Sciatic nerve (tissue), 2 donors: ENCODE measurements around the gene CUBN. TPM values are rescaled to one million over a fixed set of nuclear protein-coding genes. Genes with fewer than 3 reads are reported as not detected.

ENCODE experiments used
- ATAC-seq: fragments of 200-7000 bp; cut with Tn5 transposase; one replicate; pipeline ENCODE4 v1.9.1; 2020; ENCODE audit warnings: mild to moderate bottlenecking, moderate library complexity
- DNase-seq: peaks from one replicate; pipeline ENCODE4 v3.0.0-alpha.2; 2020; ENCODE audit warnings: low spot score
- intact Hi-C: fragments of 100-400 bp; cut with DNase I; formaldehyde crosslinking; loops from one replicate; pipeline ENCODE4 v1.14.2; 2022
- total RNA-seq: library from RNA; stranded (reverse); fragmentation: NEBNext Ultra II Directional; extraction: Animal tissue kit (Norgen Biotek cat#: 25700); gene quantifications from one replicate; pipeline ENCODE4 v1.2.1, GENCODE V29; 2021
- donor health status: DM: no; HTN: no; CAD: no.
- donor health status: DM: no; HTN: no; CAD: no.

CUBN gene
- 27.6 TPM for total RNA-seq

DNA sequence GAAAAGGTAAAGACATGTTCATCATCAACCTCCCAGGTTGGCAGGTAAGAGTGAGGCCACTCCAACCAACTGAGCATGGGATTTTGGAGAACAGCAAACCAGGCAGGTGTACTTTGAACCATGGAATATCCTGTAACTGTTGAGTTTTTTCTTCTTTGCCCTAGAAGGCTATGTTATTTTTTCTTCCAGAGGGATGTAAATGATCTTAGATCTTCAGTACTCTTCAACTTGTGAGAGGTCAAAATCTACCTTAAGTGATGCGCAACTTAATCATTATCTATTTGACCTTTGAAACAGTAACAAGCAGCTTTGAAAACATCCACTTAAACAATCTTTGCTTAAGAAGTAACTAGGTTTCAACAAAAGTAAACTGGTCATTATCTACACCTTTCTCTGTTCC is at the start of gene CUBN:
Gene CUBN, minus strand, starts transcription at position 71 of the 400 bp plus-strand sequence. Its CDS starts 46 bp downstream, at position 25.
- no peak for DNase-seq
- intact Hi-C loops: no loop called here
- no peak for ATAC-seq

DNA sequence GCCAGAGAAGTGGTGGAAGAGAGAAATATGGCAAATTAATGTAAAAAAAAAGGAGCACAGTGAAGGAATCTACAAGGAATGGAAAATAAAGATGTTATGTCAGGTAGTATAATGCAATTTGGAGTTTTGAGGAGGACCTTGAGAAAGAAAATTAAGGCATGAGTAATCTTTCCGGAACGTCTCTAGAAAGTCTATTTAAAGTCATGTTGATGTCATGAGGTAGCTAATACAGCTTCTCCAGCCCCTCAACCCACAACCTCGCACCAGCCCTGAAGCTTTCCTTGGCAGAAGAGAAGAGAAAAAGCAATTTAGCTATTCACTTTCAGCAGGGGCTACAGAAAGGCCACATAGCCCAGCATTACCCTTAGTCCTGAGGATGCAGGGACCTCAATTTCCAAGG is 49.4 kb upstream of the CUBN start:
- intact Hi-C loops: no loop called here
- DNase-seq: no peak
- ATAC-seq: no peak

DNA sequence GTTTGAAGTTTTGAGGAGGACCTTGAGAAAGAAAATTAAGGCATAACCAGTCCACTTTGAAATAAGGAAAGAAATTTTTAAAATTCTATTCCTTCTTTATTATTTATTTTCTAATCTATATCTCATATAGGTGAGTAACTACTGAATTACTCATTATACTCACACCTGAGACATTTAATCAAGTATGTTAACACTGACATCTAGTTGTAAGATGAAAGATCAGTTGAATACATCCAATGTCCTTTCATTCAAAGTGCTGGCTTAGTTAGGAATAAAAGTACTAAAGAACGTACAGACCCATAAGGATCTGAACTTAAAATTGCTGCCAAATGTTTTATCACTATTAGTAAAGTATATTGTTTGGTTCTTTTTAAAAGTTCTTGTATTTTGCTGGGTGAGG is 48.4 kb upstream of the CUBN start:
- intact Hi-C loops: no loop called here
- ATAC-seq: no peak
- no peak for DNase-seq

DNA sequence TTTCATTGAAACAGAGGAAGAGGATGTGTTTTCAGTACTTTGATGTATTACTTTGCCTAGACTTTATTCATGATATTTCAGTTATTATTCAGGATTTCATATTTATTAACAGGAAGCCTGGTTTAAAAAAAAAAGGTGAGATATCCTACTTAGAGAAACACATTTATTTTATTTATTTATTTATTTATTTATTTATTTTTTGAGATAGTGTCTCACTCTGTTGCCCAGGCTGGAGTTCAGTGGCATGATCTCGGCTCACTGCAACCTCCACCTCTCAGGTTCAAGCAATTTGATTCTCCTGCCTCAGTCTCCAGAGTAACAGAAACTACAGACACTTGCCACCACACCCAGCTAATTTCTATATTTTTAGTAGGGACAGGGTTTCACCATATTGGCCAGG is 47.4 kb upstream of the CUBN start:
- intact Hi-C loops: no loop called here
- no peak for ATAC-seq

DNA sequence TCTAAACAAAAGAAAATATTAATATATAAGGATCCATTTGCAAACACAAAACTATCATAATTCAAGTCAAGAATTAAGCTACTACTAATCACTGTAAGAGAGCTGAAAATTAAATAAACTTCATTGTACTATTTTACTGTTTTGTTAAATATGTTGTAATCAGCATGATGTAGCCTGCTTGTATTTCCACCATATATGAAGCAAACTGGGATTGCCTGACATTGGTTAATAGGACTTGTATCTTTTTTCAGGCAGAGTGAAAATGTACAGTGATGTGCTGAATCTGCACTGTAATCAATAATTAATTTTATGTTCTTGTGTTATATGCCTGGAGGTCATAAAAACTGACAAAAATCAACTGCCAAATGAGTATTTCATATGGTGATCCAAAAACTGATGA is 46.5 kb upstream of the CUBN start:
- intact Hi-C loops: no loop called here
- DNase-seq (no peak), ATAC-seq (no peak)

More for the DNA sequence above, 47.4 kb upstream of the CUBN start:
- no peak for DNase-seq

DNA sequence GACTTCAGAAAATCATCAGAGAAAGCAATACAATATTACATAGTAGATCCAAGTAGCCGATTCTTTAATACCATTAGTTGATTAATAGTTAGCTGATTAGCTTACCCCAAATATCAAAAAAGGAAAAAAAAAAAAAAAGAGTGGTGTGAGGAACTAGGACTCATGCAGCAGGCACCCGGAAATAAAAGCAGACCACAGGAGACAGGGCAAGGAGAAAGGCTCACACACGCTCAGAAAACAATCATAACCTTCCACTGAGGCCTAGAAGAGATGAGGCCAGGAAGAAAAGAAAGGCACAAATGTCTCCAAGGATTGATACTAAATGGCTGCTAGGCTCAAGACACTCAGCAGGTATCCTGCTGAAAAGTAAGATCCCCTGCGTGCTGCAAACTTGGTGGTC is 45.9 kb upstream of the CUBN start:
- intact Hi-C loops: no loop called here
- no peak for DNase-seq
- ATAC-seq: peak; percentile 62

DNA sequence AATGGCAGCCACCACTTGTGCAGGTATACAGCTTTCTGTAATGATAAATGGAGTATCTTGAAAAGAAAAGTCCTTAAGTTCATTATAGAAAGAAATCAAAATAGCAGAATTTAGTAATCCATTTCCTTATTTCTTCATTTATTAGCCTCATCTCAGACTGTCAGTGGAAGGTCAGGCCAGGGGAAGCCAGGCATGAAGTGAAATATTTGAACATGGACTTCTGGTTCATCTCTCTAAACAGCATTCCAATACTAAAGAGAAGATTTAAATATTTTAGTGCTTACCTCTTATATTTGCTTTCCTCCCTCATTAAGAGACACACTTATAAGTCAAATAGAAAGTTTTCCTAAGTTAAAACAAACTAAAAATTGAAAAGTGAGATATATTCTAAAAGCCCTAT is 45.0 kb upstream of the CUBN start:
- intact Hi-C loops: no loop called here
- no peak for ATAC-seq
- DNase-seq: no peak

DNA sequence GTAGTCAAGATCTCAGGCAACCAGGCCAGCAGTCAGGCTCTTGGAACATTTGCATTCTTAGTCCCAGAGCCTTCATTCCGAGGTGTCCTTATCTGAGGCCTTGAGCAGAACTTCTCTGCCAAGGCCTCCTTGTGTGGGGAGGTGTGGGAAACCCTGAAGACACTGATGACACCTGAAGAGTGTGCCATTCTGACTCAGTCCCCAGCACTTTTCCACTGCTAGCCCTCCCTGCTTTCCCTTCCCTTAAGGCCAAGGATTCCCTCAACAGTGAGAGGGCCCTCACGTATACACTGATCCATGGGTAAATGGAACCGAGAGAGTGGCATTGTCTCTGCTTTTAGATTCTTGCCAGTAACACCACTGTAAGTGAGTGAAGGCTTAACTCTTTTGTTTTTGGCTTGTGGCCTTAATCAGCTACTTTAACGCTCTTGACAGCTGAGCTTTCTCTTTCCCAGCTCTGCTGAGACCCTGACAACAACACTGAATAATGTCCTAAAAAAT is 41.6 kb upstream of the CUBN start:
- intact Hi-C loops: no loop called here
- DNase-seq (no peak), ATAC-seq (no peak)

DNA sequence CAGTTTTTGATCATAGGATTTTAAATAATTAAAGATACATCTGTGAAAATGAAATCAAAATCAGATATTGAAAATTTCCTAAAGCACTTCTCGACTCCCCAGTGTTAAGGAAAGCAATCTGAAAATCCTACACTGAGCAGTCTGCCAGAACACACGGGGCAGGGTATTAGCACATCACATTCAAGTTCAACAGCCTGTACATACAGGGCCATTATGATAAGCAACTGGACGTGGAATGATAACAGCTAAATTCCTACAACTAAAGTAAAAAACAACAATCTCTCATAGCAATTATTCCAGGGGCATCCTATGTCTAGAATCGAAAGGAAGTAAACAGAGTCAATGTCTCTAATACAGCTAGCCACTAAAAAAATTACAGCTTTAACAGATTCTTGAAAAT is 40.2 kb upstream of the CUBN start:
- DNase-seq (no peak), ATAC-seq (no peak)
- intact Hi-C loops: no loop called here

DNA sequence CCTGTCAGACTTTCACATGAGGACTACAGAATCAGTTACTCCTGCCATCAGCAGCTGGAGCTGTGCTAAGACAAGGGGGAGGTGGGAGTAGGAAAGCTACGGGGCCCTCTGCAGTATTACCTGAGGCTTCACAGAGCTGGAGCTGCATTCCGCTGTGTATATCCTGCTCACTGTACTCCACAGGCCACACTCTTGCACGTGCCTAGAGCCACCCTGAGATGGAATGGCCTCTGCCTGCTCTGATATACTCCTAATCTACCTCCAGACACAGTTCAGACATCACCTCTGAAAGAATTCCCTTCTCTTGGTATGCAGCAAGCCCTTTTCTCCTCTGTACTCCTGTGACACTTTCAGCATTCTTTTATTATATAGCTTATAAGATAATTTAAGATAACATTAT is 37.1 kb upstream of the CUBN start:
- intact Hi-C loops: no loop called here
- ATAC-seq (no peak), DNase-seq (no peak)

DNA sequence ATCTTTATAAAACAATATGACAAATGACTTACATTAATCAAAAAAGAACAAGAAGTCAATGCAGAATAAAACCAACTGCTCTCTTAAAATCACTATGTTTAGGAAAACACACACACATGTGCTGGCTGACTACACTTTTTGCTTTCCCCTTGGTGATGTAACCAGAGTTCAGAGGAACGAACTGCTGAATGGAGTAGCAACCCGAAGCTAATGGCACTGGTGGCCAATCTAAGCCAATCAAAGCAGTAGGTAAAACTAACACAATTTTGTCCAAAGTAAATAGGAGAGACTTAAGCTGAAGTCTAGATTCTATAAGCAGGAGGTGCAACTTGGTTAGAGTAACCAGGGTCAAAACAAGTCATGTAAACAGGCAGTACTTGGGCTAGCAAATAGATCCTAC is 33.2 kb upstream of the CUBN start:
- ATAC-seq (no peak), DNase-seq (no peak)
- intact Hi-C loops: no loop called here

DNA sequence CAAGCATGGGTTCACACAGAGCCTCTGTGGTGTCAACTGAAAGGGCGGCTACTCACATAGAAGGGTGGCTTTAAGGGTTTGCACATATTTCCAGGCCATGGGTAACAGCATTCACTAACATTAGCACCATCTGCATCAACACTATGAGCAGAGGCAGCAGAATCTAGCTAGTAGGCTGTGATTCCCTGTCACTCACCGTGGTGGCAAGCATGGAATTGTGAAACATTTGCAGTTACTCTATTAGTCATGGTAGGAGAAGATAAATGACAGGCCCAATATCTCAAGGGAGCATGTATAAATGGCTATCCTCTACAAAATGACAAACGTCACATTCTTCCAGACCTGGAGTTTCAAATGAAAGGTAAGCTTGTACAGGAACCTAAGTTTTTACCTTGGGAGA is 32.2 kb upstream of the CUBN start:
- no peak for ATAC-seq
- intact Hi-C loops: no loop called here
- DNase-seq: no peak

DNA sequence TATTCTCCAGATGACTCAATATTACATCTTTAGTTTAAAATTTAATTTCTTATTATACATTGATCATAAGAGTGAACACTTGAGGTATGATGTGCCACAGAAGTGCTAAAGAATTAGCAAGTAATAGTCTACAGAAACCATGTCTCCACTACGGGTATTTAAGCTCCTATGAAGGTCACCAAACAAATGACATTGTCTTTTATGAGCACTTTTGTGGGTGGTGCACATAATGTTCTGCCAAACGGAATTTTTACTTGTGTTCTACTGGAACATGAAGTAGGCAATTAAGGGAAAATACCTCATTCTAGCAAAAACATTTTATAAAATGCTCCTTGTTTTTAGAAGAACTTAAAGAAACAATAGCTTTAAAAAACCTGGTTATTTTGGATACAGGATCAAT is 27.4 kb upstream of the CUBN start:
- intact Hi-C loops: no loop called here
- ATAC-seq: peak; percentile 46
- DNase-seq: no peak

DNA sequence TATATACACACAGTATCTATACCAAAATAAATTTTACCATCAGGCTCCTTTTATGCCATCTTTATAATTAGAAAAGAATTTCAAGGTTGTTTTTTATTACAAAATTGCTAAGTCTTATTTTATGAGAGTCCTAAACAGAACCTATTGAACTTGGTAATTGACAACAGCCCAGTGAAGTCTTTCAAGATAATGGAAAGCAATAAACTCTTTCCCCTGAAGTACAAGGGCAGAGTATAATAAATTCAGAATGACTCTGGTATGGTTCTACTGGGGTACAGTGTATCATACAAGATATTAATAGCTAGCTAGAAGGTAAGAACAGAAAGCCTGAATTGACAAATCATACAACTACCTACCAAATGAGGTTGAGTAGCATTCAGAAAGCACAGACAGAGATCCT is 26.2 kb upstream of the CUBN start:
- intact Hi-C loops: no loop called here
- DNase-seq: no peak
- ATAC-seq: no peak

DNA sequence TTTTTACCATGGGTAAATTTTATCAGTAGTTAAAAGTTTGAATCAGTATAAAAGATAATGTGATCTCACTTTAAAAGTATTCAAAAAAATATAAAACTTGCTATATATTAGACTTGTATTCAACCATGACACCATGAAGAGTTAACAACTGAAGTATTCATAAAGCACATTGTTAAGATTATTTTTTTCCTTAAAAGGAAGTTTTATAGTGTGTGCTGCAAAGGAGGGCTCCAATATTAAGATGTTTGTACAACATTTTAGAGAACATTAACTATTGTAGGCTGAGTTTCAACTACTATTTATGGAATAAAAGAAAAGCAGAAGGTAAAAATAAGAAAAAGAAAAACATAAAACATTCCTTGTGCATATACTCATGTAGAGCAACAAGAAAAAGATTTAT is 24.5 kb upstream of the CUBN start:
- DNase-seq (no peak), ATAC-seq (no peak)
- intact Hi-C loops: no loop called here

DNA sequence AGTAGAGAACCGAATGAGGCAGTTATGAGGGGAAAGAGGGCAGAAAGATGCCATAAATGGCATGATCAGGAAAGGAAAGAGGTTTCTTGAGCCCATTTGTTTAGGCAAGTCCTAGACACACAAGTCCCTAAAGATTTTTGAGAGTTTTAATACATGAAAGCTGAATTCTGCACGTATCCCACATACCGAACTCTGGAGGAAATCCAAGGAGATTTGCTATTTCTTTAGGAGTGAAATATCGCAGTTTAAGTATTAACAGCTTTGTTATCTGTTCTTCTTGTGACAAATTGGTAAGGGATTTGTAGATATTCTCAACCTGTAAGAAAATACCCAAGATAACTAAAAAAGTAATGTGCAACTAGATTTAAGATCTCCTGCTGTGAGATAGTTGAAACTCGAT is 23.7 kb upstream of the CUBN start:
- no peak for DNase-seq
- intact Hi-C loops: no loop called here
- no peak for ATAC-seq

DNA sequence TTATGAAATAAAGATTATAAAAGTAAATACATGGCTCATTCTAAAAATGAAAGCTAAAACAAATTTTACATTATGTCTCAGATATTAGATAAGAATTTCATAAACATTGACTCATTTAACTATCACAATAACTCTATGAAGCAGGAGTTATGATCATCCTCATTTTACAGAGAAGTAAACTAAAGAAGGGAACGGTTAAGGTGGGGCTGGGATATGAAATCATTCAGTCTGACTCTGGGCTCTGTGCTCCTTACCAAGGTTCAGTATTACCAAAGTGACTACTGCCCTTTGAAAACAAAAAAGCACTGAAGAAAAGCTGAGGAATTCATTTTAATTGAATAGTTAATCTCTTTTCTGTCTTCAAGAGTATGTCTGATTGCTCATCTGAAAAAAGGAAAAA is 22.1 kb upstream of the CUBN start:
- intact Hi-C loops: no loop called here
- ATAC-seq (no peak), DNase-seq (no peak)

DNA sequence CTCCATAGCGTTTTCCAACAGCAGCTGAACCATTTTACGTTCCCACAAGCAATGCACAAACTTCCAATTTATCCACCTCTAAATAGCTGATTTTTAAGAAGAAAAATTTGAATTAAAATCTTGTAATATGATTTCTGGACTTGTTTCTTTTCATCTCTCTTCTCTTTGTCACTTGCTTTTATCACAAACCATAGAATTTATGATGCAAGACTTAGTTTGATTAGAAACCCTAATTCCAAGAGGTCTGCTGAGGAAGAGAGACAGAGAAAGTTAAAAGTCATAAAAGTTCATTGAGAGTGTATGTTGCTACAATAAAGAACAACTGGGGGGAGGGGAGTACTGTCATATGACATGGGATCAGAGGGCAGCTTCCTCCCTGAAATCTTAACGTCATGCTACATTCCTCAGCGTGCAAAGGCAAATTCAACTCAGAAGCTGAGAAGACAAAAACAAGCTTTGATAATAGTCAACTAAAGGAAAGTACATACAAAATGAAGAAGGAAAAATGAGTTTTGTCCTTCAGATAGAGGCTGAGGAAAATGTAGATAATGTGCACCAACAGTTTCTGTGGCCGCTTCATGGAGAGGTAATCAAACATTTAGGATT is 18.4 kb upstream of the CUBN start:
- DNase-seq (no peak), ATAC-seq (peak; percentile 74)
- intact Hi-C loops: no loop called here

DNA sequence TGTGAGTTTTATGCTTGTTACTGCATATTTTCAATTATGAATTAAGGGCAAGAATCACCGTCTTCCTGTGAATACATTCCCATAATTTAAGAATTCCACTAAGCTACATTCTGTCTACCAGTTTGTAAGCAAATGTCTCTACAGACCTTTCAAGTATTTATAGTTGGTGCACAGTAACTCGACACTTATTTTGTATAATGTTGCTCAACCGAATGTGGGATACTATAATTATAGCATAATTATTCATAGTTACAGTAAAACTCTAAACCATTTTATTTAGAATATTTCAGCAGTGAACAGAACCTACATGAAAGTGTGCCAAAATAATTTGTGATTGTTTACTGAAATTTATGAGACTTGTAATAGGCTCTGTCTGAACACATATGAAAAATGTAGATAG is 17.3 kb upstream of the CUBN start:
- intact Hi-C loops: no loop called here
- no peak for DNase-seq
- ATAC-seq: no peak

DNA sequence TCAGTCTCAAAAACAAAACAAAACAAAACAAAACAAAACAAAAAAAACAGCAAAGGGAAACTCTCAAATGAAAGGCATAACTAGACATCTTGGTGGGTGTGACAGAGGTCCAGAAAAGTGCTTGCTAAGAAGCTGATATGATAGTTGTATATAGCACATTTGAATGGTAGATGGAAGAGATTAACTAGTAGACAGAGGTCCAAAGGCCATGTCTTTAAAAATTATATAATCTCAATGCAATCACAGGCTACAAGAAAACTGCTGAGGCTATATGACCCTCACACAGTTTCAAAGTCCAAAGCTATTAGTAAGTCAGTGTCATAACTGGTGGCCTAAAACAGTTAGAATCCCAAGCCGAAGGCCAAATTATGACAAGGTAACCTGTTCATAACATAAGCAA is 15.6 kb upstream of the CUBN start:
- no peak for DNase-seq
- intact Hi-C loops: no loop called here
- no peak for ATAC-seq

DNA sequence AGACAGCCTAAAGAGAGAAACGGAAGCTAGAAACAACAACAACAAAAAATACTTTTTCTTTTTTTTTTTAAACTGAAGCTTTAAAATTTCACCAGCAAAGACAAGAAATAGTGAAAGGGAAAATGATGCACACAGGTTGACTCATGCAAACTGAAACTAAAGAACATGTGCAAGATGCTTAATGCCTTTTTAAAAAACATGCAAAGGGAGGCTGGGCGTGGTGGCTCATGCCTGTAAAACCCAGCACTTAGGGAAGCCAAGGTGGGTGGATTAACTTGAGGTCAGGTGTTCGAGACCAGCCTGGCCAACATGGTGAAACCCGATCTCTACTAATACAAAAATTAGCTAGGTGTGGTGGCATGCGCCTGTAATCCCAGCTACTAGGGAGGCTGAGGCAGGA is 15.1 kb upstream of the CUBN start:
- ATAC-seq: no peak
- intact Hi-C loops: no loop called here
- DNase-seq: no peak

DNA sequence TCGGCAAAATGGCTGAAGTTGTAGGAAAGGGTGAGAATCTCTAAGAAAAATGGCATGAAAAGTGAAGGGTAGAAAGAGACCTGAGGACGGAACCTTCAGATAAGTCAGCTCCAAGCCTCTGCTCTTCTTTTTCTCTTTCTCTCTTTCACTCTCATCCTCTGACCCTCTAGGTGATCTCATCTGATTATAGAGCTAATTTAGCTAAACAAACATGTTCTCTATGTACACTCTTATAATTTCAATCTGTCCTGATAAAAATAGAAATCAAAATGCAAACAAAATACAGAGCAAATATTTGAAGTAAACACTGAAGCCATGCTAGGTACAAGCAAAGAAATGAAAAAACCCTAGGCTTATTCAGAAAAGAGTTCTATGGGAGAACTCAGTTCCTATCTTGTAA is 14.4 kb upstream of the CUBN start:
- intact Hi-C loops: no loop called here
- ATAC-seq (no peak), DNase-seq (no peak)
